ENCODE data around the gene EDNRA. TPM values are rescaled to one million over a fixed set of nuclear protein-coding genes. Genes with fewer than 3 reads are reported as not detected.

The EDNRA gene
- total RNA-seq, 1 donor from 2014 or later, result 1.3 TPM

DNA sequence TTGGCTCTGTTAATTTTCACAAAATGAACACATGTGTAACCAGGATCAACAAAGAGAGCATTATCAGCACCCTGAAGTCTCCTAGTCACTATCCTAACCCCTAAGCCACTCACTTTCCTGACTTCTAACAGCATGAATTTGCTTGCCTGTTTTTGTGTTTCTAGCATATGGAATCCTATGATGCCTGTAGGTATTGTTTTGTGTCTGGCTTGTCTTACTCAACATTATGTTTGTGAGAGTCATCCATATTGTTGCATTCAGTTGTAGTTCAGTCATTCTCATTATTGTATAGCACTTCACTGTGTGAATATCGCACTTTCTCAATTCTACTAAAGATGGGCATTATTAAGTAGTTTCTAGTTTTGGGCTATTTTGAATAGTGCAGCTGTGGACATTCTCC is 15.6 kb downstream of the EDNRA start:
- no peak for DNase-seq (ENCODE audit: low read depth)

DNA sequence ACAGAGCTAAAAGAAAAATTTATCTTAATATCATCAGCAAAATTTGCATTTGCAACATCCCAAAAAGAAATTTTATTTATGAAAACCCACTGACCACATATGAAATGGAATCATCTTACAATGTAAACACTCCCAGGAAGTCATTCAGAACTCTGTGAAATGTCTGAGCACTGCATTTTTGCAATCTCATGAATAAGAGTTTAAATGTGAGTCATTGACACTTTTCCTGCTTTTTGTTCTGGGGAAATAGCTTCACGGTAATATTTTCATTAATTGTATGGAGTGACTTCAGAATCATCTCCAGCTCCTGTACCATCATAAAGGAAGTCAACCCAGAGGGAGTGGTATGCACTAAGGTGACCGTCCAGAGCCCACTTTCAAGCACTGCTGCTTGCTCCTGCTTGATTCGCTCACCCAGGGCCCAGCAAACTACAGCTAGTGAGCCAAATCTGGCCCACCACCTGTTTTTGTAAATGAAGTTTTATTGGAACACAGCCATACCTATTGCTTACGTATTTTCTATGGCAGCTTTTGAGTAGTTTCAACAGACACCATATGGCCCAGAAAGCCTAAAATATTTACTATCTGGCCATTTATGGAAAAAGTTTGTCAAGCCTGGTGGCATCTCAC is 17.2 kb downstream of the EDNRA start:
- peak; percentile 66 for DNase-seq (ENCODE audit: low read depth)

DNA sequence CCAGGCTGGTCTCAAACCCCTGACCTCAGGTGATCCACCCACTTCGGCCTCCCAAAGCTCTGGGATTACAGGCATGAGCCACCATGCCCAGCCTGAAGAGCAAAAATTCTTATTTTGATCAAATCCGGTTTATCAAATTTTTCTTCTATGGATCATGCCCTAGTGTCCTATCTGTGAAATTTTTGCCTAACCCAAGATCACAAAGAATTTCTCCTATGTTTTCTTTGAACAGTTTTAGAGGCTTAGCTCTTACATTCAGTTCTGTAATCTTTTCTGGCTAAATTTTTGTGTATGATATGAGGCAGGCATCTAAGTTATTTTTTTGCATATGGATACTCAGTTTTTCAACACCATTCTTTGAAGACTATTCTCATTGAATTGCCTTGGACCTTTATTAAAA is 27.4 kb downstream of the EDNRA start:
- DNase-seq (ENCODE audit: low read depth), result no peak

DNA sequence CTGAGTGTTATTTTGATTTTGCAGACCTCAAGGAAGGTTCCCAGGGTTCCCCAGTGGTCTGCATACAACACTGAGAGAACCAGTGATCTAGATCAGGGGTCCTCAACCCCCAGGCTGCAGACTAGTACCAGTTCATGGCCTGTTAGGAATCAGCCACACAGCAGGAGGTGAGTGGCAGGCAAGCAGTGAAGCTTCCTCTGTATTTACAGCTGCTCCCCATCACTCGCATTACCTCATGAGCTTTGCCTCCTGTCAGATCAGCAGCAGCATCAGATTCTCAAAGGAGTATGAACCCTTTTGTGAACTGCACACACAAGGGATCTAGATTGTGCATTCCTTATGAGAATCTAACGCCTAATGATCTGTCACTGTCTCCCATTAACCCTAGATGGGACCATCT is 28.5 kb downstream of the EDNRA start:
- DNase-seq (ENCODE audit: low read depth), result no peak

DNA sequence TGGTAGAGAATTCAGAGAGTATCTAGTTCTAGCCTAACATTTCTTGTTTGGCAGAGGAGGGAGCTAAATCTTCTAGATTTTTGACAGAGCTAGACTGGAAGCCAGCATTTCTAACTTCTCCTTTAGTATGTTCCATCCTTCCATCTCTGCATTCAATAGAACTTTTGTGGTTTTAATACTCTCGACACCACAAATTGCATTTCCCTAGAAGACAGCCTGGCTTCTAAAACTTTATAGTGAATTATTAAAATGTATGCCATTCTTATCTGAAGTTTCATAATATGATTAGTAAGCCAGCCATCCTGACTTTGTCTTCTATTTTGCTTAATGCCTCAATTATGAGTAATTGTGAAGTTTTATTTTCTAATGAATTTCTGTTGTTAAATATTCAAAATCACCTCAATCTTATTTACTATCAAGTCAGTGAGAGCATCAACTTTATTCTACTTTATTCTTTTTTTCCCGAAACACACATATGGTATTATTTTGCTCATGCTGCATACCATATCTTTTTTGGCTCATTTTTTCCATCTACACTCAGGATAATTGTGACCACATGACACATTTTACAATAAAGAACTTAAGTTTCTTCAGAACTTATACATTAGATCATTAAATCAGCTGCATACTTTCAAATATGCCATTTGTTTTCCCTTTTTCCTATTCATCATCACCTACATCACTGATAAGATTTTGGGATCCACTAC is 30.2 kb downstream of the EDNRA start:
- no peak for DNase-seq (ENCODE audit: low read depth)

DNA sequence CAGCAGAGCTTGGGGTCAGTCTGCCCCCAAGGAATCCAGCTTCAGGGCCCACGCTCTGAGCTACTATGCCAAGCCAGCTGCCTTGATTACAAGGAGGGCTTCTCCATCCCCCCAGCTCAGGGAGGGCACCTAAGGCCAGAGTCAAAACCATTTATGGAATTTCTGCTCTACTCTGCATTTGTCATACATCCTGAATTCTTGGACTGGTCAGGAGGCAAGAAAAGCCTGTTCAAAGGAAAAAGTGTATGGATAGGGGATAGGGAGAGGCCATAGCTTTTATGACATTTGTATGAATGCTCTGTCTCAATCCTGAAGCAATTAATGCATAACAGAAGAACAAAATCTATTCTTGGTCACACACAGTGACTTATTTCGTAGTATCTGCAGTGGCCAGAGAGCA is 32.2 kb downstream of the EDNRA start:
- no peak for DNase-seq (ENCODE audit: low read depth)

DNA sequence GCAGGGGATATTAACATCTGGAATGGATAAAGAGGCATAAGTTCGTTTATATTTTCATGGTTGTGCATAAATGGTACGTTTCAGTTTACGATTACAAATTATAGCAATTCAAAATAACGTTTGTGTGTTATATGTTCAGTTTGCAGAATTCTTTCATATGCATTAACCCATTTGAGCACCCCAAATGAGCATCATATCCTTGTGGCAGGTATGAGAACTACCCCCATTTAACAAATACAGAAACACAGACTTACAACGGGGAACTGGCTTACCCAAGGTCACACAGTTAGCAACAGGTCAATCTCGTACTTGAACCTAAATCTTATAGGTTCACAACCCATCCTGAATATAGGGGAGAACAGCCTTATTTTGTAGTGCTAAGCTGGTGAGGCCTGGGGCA is 33.1 kb downstream of the EDNRA start:
- DNase-seq (ENCODE audit: low read depth), result no peak

DNA sequence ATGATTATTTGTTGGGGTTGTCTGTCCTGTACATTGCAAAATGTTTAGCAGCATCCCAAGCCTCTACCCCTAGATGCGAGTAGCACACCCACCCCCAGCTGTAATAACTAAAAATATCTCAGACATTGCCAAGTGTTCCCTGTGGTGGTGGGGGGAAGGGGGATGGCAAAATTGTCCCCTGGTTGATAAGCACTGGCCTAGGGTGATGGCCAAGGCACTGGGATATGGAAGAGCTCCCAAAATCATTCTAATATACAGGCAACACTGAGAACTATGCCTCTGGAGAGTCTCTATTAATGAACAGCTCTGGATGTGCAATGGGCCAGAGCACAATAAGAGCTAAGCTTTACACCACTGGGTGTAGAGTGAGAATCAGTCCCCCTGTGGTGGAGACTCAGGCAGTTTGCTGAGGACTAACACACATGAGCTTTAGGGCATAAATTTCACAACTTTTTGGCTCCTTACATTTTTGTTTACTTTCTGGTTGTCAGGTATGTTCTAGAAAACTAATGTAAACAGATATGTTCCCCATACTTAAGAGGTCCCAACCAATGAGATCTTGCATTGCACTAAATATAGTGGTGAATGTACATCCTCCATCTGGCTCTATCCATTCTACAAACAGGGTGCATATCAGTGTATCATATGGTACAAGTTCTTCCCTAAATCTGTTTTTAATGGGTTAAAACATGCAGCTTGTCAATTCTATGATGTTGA is 34.5 kb downstream of the EDNRA start:
- no peak for DNase-seq (ENCODE audit: low read depth)

DNA sequence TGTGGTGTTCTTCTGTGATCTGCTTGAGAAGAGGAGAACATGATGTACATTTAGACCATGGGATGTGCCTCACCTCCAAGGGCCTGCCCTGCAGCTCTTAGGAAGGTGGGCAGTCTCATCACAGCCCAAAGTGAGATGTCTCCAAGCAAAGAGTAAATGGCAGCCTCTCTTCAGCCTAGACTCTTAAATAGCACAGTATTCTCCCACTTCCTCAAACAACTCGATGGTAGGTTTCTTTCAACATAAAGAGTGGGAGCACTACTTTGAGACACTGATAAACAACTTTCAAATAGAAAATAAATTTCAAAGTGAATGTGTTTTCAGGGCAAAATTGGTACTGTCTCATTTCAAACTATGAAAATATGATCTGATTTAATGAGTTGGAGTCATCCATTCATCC is 35.2 kb downstream of the EDNRA start:
- no peak for DNase-seq (ENCODE audit: low read depth)

DNA sequence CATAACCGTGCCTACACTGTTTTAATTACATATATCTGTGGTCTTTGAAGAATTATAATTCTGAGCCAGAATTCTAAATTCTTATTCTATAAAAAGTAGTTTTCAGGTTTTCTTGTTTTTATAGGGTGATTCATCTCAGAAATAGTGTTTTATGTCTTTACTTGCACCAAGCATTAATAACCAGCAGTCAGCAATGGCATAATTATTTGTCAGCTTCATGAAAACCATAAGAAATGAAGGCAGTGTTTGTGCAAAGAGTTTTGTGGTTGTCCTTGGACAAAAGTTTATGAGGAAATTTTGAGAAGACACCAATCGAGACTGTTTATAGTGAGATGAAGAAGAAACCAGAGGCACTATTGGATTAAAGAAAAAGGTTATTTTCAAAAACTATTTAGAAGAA is 37.2 kb downstream of the EDNRA start:
- no peak for DNase-seq (ENCODE audit: low read depth)

DNA sequence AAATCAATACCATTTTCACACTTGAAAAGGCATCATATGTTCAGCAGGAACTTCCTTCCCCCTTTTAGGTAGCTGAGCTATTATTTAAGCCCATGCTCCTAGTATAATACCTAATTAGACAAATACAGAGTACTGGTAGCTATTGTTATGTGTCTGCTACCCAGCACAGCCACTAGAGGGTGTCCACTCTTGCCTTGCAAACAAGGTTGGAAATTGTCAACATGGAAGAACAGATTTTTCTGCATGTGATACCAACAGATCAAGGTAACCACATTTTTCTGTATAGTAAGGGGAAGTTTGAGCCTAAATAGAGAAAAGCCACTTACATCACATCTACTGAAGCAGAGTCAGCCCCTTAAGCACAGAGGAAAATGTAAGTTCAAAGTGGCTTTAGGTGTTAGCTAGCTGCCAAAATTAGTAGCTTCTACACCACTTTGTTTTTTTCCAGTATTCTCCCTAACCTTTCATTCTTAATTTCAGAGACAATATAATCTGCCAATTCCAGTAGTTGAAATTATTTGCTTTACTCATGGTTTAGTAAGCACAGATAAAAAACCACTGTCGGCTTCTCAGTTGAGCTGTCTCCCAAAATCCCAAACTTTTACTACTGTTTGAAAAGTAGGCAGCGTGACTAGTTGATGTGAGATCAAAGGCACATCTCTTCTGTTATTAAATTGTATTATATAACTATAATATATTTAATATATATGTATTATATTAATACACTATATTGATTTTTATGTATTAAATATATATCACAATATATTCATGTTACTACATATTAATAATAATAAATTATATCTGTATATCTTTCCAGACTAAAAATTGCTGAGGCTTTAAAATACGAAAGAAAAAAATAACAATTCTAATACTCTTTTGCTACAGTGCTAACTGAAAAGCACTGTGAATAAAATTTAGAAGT is 38.2 kb downstream of the EDNRA start:
- DNase-seq (ENCODE audit: low read depth), result peak; percentile 83

DNA sequence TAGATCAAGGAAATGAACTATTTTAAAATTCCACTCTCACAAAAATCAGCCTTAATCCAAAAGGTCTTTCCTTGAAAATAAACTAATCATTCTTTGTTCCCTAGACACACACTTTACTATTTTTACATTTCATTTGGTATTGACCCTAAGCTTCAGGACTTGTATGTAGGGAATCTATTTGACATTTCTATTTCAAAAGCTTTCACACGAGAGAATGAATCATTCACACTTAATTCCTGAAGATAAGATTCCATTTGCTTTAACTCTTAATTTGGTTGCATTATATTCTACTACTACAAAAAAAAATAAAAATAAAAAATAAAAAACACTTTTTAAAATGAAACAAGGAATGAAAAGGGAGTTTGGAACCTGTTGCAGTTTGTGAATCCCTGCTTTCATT is 43.7 kb downstream of the EDNRA start:
- DNase-seq (ENCODE audit: low read depth), result no peak

DNA sequence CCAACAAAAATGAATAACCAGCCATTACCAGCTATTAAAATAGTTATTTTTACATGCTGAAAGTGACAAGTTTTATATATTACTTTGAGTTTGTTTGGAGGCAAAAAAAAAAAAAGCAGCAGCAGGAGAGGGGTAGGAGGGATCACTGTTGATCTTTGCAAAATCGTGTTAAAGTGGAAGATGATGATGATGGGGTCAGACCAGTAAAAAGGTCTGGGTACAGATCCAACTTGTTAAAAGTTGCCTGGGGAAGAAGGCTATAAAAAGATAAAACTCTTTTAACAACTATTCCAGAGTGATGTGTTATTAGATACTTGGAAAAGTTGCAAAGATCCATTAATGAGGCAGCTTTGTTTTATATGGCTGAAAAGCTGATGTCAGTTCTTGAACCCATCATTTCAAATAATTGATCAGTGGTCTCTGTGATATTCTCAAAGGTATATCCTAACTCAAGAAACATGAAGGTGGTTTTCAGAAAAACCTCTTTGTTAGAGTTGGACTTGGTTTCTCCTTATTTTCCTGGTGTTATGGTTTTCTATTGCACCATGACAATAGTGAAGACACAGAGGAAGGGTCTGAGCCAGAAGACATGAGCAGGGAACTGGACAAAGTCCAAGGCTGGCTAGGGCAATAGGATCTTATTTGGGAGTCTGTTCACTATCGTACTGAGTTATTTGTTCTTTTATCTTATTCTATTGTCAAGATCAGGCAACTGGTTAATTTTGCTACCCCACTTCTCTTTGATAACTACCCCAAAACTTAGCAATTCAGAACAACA is 44.8 kb downstream of the EDNRA start:
- no peak for DNase-seq (ENCODE audit: low read depth)

DNA sequence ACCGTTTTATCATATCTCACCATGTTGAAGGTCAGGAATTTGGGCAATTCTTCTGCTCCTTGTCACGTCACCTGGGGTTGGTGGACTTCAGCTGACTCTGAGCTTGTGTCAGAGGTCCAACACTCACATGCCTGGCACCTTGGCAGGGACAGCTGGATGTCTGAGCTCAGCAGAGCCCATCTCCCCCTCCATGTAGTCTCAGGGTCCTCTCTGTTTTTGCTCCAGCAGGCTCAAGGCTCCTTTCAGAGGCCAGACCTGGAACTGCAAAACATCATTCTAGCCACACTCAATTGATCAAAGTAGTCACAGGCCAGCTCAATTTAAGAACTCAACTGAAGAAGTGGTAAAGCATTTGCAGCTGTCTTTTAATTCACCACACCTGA is 45.4 kb downstream of the EDNRA start:
- DNase-seq (ENCODE audit: low read depth), result no peak

DNA sequence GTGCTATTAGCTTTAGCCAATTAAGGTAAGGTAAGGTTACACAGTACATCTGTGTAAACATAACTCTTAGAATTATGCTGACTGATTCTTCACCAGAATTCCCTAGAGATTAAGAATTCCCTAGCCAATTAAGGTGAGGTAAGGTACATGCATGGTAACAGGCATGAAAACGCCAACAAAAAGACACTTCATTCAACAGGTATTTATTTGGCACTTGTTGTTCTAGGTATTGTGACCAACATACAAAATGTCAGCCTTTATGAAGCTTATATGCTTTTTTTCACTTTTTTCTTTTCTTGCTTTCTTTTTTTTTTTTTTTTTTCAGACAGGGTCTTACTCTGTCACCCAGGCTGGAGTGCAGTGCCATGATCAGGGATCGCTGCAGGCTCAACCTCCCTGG is 47.2 kb downstream of the EDNRA start:
- no peak for DNase-seq (ENCODE audit: low read depth)

DNA sequence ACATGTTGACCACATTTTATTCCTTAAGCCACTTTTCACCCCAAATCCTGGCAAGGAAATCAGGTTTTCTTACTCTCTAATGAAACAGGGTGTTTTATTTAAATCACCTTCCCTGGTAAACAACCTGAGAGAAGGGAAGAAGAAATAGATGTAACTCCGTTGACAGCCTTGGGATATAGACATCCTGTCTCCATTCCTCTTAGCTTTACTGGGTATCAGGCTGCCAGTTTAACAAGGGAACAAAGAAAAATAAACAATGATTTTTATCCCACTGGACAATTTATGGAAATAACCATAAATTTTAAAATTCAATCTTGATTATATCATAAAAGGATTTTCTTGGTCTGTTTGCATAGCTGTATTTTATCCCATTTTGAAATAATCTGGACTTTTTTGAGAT is 49.2 kb downstream of the EDNRA start:
- DNase-seq (ENCODE audit: low read depth), result no peak

DNA sequence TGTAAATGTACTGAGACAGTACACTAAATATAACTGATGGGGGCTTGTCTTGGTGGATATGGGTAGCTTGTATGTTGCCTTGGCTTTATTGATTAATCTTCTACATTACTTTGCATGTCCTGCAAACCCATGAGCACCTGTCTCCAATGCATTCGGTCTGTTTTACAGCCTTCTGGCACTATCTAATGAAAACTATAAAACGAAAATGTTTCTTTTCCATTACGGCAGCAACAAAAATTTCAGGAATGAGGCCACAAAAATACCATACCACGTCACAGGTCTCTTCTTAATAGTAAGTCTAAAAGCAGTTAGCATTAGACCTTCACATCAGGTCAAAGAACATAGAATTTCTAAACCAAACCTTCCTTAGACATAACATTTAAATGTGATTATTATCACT is 49.8 kb downstream of the EDNRA start:
- DNase-seq (ENCODE audit: low read depth), result no peak

DNA sequence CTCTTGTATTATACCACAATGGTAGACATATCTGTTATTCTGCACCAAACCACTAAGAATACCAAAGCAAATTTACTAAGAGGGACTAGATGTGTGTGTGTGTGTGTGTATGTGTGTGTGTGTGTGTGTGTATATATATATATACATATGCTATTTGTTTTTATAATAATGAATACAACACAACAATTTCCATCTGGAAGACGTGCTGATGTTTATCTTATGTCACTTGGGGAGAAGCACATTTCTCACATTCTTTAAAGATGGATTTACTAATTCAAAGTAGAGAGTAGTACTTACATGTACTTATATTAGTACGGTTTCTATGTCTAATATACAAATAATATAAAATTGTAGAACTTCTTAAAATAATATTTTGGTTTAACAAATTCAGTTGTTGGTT is 52.0 kb downstream of the EDNRA start:
- no peak for DNase-seq (ENCODE audit: low read depth)

DNA sequence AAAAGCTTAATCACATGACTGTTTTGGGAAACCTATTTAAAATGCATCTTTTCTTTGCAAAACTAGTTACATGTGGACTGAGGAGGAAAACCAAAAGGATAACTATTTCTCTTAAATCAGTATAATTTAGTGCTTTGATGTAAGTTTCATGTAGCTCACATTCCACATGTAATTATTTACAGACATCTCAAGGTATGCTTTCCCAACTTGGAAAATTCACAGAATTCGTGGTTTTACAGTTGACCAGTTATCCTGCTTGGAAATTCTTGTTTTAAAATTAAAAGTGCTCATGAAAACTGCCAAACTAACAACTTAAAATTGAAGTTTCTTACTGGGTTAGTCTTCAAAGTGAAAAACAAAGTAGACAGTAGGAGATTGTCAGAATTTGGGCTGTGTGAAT is 52.4 kb downstream of the EDNRA start:
- DNase-seq (ENCODE audit: low read depth), result peak; percentile 48

DNA sequence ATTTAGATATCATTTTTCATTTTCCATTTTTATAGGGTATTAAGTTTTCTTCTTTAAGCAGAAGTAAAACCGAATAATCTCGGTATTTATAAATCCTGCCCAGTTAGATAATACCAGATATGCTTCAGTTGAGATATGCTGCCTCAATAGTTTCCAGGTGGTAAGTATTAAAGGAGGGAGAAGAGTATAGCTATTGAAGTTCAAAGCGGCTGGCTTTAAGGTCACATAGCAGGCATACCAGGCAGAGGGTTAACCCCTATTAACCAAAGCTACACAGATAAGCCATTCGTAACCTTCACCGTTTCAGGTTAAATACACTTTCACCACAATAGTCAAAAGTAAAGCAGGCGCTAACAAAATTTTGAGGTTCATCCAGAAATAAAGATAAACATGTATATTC is 54.2 kb downstream of the EDNRA start:
- DNase-seq (ENCODE audit: low read depth), result no peak

DNA sequence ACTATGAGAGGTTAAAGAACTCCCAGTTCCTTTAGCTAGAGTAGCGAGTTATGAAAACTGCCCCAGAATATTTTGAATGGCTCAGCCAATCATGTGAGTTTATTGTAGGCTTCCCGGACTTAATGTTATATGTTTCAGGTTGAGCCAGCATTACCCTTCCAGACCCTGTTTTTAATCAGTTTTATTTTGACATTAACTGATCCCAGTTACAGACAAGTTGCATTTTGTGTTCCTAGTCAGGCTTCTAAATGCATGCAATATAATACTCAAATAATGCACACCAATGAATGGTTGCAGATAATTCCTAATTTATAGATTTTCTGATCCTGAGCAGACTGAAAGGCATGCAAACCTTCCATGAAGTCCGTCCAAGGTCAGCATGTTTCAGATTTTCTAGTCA is 57.8 kb downstream of the EDNRA start:
- DNase-seq (ENCODE audit: low read depth), result no peak
